Retinal pigment epithelial cell (primary cell): ENCODE results near the gene RPL18A.

Experiments
- DNase-seq: peaks from one replicate; pipeline ENCODE4 v3.0.0-alpha.2; 2010; ENCODE audit warnings: low read depth
- H3K4me3 ChIP-seq: 2 replicates; pipeline ENCODE4 v1.5.1; 2011; ENCODE audit warnings: mild to moderate bottlenecking, low read length, control low read depth, moderate library complexity
- TF ChIP-seq, protein P1 (sequence below): conservative IDR thresholded peaks from 2 replicates; pipeline ENCODE4 v1.5.1; 2011; ENCODE audit warnings: low read depth, low read length, control low read depth, inconsistent platforms

Gene RPL18A

DNA sequence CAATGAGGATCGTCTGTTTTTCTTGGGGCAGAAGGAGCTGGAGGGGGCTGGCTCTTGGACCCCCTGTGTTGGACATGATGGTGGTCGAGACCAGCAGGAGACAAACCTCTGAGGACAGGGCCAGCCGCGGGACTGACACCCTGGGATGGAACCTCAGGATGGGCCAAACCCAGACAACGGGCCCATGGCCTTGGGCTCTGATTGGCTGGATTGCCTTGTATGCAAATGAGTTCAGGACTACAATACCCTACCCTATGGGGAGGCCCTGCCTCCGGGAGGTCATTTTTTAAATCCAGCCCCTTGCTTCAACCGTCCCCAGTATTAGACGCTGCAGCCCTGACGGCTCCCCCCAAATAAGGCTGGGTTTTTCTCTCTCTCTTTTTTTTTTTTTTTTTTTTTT lies 34.1 kb downstream of the RPL18A start:
- H3K4me3 ChIP-seq = no peak overlapping the region
- TF ChIP-seq, protein P1, sequence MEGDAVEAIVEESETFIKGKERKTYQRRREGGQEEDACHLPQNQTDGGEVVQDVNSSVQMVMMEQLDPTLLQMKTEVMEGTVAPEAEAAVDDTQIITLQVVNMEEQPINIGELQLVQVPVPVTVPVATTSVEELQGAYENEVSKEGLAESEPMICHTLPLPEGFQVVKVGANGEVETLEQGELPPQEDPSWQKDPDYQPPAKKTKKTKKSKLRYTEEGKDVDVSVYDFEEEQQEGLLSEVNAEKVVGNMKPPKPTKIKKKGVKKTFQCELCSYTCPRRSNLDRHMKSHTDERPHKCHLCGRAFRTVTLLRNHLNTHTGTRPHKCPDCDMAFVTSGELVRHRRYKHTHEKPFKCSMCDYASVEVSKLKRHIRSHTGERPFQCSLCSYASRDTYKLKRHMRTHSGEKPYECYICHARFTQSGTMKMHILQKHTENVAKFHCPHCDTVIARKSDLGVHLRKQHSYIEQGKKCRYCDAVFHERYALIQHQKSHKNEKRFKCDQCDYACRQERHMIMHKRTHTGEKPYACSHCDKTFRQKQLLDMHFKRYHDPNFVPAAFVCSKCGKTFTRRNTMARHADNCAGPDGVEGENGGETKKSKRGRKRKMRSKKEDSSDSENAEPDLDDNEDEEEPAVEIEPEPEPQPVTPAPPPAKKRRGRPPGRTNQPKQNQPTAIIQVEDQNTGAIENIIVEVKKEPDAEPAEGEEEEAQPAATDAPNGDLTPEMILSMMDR = no peak
- no peak for DNase-seq

DNA sequence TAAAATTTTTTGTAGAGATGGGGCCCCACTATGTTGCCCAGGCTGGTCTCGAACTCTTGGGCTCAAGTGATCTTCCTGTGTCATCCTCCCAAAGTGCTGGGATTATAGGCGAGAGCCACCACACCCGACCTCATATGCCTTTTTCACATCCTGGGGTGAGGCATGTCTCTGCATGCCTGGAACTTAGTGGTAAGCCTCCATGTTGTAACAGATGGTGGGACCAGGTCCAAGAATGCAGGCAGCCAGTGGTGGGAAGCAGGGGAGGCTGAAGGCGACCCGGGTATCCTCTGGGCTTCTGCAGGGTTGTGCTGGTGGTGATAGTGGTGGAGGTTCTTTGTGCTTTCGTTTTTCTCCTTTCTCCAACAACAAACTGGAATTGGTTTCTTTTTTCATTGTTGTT lies 43.0 kb downstream of the RPL18A start:
- DNase-seq = no peak
- TF ChIP-seq, protein P1 = no peak

DNA sequence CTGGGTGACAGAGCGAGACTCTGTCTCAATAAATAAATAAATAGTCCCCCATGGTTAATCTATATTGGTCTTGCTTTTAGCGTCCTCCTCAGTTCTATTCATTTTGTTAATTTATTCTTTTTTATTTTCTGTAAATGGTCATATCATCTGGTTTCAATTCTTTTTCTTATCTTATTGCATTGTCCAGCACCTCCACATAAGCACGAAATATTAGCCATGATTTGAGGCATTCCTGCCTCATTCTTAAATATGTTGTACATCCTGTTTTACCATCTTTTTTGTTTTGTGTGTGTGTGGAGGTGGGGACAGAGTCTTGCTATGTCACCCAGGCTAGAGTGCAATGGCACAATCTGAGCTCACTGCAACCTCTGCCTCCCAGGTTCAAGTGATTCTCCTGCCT lies 48.5 kb downstream of the RPL18A start:
- H3K4me3 ChIP-seq = no peak overlapping the region
- TF ChIP-seq, protein P1 = no peak
- no peak for DNase-seq

More for the DNA sequence above, 43.0 kb downstream of the RPL18A start:
- no peak overlapping the region for H3K4me3 ChIP-seq

DNA sequence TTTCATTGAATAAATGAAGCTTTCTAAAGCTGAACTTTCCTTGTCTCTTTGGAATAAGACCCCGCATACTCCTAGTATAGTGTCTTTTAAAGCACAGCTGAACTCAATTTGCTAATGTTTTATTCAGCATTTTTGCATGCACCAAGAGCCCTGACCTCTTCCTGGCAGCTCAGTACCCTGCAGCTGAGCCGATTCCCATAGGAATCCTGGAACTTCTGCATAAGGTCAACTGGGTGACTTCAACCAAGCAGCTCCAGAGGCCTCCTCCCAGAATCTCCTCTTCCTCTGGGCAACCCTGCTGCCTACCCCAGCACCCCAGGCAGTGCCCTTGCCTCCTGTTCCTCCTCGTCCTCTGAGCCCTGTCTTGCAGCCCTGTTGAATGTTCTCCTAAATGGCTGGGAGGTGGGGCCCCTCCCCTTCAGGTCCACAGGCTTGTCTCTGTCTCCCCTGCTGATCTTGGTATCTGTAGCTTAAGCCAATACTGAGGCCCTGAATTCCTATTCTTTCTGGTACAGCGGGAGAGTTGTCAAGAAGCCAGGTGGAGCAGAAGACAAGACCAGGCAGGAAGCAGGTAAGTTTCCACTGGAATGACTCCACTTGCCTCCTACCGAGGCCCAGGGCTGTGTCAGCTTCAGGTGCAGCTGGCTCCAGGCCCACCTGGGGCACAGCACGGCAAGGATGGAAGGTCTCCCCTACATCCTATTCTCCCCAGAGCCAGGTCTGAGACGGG lies 49.5 kb downstream of the RPL18A start:
- H3K4me3 ChIP-seq = no peak overlapping the region
- DNase-seq = no peak
- TF ChIP-seq, protein P1 = no peak

DNA sequence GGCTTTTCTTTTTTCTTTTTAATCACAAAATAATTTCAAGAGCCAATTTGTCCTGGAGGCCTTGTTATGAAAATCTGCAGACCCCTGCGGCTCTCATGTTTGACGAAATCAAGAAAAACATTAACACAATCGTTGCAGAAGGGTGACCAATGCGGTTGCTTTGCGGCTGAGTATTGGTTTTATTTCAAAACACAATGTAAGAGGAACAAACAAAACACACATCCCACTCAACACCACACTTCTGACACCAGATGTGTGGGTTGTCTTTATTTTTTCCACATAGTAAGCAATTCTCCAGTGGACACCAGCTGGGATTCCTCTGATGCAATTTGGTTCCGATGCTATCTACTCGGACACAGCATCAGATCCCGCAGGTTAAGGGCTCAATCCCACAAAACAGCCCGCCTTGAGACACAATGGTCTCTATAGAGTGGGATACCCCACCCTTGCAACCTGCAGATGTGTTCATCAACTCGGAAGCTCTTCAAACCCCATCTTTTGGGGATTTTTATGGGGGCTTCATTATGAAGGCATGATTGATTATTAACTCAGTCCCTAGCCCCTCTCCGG lies 51.2 kb downstream of the RPL18A start:
- DNase-seq = no peak
- TF ChIP-seq, protein P1 = no peak
- no peak overlapping the region for H3K4me3 ChIP-seq
